ENCODE results near the gene FBXO42.

DNA sequence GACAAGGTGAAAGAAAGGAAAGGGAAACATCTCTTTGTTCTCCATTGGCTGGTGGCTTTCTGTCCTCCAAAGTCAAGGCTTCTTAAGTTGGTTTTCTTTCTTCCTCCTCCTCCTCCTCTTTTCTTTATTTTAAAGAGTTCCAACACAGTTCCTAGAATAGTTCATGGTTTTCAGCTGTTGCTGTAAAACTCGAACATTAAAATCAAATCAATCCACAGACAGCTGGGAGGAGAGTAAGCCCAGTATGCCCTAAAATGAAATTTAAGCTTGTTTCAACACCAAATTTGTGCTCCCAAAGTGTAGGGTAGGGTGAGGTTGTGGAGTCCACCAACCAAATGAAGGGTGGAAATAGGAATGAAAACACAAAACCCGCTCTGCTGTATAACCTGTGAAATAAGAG is 104.8 kb downstream of the FBXO42 start:
- TF ChIP-seq POLR2A (IDR thresholded peaks at IDR 0.05; ENCODE audit: low read depth, low read length) (no peak), TAF1 (IDR thresholded peaks at IDR 0.05; ENCODE audit: borderline replicate concordance, low read depth, low read length) (no peak), POLR2AphosphoS5 (IDR thresholded peaks at IDR 0.05; ENCODE audit: low read depth, low read length) (no peak)

Data from GM12892 (cell line).